ENCODE data around the gene COQ7.

DNA sequence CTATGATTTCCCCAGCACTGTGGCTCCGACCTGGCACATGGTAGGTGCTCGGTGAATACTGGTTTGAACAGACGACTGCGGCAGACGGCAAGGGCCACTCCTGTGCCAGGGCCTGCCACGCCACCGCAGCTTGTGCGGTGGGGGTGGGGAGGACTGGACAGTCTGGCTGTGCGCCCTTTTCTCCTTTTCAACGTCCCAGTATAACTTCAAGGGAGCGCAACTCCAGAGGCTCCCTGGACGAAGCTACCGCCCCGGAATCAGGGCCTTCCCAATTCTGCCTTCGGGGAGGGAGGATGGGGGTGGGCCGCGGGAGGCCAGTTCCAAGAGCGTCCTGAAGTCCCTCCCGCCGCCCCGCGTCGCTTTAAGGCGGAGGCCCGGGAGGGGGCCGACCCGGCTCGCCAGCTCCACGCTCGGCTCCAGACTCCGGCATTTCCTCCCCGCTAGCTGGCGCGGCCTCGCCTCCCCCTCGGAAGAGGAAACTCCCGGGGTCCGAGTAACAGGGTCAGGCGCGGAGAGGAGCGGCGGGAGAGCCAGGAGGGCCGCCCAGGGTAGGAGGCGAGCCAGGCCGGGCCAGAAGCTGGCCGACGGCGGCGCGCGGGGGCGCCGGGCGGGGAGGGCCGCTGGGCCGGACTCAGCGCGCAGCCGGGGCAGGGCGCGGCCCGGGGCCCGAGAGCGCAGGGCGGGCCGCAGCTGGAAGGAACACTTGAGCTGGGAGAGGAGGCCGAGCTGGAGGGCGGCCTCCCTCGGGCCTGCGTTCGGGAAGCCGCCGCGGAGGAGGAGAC lies 46.4 kb downstream of the COQ7 start, which contains the start of gene ITPRIPL2:
- TF ChIP-seq, protein P1, sequence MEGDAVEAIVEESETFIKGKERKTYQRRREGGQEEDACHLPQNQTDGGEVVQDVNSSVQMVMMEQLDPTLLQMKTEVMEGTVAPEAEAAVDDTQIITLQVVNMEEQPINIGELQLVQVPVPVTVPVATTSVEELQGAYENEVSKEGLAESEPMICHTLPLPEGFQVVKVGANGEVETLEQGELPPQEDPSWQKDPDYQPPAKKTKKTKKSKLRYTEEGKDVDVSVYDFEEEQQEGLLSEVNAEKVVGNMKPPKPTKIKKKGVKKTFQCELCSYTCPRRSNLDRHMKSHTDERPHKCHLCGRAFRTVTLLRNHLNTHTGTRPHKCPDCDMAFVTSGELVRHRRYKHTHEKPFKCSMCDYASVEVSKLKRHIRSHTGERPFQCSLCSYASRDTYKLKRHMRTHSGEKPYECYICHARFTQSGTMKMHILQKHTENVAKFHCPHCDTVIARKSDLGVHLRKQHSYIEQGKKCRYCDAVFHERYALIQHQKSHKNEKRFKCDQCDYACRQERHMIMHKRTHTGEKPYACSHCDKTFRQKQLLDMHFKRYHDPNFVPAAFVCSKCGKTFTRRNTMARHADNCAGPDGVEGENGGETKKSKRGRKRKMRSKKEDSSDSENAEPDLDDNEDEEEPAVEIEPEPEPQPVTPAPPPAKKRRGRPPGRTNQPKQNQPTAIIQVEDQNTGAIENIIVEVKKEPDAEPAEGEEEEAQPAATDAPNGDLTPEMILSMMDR (conservative IDR thresholded peaks at IDR 0.05 in 1 of 2, IDR thresholded peaks at IDR 0.05 in 1 of 2; ENCODE audit: low read depth in 1 of 2, low read length in 2 of 2) = no peak
- TF ChIP-seq EZH2 (IDR thresholded peaks at IDR 0.05; ENCODE audit: low read length, missing control alignments) = no peak

Data from fibroblast of lung (primary cell).